ENCODE measurements around the gene TNFRSF4.

TNFRSF4 gene

GRCh38 chr1:1173061-1173792 lies 40.7 kb downstream of the TNFRSF4 start:
- Histone ChIP-seq H3K9me3 (no peaks in the 10 kb centered on the region), H3K4me3 (no peak overlapping the region), H3K27me3 (peaks cover 0 to 90% of the 10 kb centered on the region in 2 donors), H3K27ac (no peak overlapping the region), H3K4me1 (peaks cover 0 to 9% (median 0%) of the 10 kb centered on the region in 4 donors), H3K36me3 (no peaks in the 10 kb centered on the region)
- no peak for TF ChIP-seq CTCF (IDR thresholded peaks at IDR 0.05)
- intact Hi-C loops (cut with DNase I; ENCODE audit: low total_unique reads) = no loop called here
- DNase-seq = peak in 1 of 2 donors; percentile 46

GRCh38 chr1:1171546-1172340 lies 42.2 kb downstream of the TNFRSF4 start:
- H3K27ac ChIP-seq = no peak overlapping the region
- no peaks in the 10 kb centered on the region for H3K36me3 ChIP-seq
- no peaks in the 10 kb centered on the region for H3K9me3 ChIP-seq
- intact Hi-C loops (cut with DNase I; ENCODE audit: low total_unique reads) = no loop called here
- no peak overlapping the region for H3K4me3 ChIP-seq
- peak in 1 of 2 donors; percentile 44 for DNase-seq
- H3K27me3 ChIP-seq = peaks cover 0 to 91% of the 10 kb centered on the region in 2 donors
- no peak for TF ChIP-seq CTCF (IDR thresholded peaks at IDR 0.05)
- peaks cover 0 to 9% (median 0%) of the 10 kb centered on the region in 4 donors for H3K4me1 ChIP-seq

GRCh38 chr1:1171161-1171545 lies 42.8 kb downstream of the TNFRSF4 start:
- Histone ChIP-seq H3K27ac (no peak overlapping the region), H3K4me3 (no peak overlapping the region), H3K36me3 (no peaks in the 10 kb centered on the region), H3K9me3 (no peaks in the 10 kb centered on the region), H3K27me3 (peaks cover 0 to 91% of the 10 kb centered on the region in 2 donors), H3K4me1 (peaks cover 0 to 5% (median 0%) of the 10 kb centered on the region in 4 donors)
- TF ChIP-seq CTCF (IDR thresholded peaks at IDR 0.05) = no peak
- intact Hi-C loops (cut with DNase I; ENCODE audit: low total_unique reads) = no loop called here
- DNase-seq = peak in 1 of 2 donors; percentile 47

- intact Hi-C loops (cut with DNase I; ENCODE audit: low total_unique reads) = no loop called here
- Histone ChIP-seq H3K4me1 (peaks cover 0 to 5% (median 0%) of the 10 kb centered on the region in 4 donors), H3K27ac (no peak overlapping the region), H3K36me3 (no peaks in the 10 kb centered on the region), H3K27me3 (peaks cover 0 to 91% of the 10 kb centered on the region in 2 donors), H3K4me3 (no peak overlapping the region), H3K9me3 (no peaks in the 10 kb centered on the region)
- TF ChIP-seq CTCF (IDR thresholded peaks at IDR 0.05) = no peak
- peak in 1 of 2 donors; percentile 44 for DNase-seq
These were observed 43.5 kb downstream of the TNFRSF4 start for GRCh38 chr1:1170215-1171091.

- Histone ChIP-seq H3K27me3 (peaks cover 0 to 96% of the 10 kb centered on the region in 2 donors), H3K4me1 (peaks cover 0 to 5% (median 0%) of the 10 kb centered on the region in 4 donors)
- DNase-seq = no peak
These were observed 44.3 kb downstream of the TNFRSF4 start for GRCh38 chr1:1169429-1170214.

More at GRCh38 chr1:1169429-1170214, 44.3 kb downstream of the TNFRSF4 start:
- no peaks in the 10 kb centered on the region for H3K9me3 ChIP-seq
- intact Hi-C loops (cut with DNase I; ENCODE audit: low total_unique reads) = no loop called here
- no peaks in the 10 kb centered on the region for H3K36me3 ChIP-seq
- no peak overlapping the region for H3K27ac ChIP-seq
- H3K4me3 ChIP-seq = no peak overlapping the region
- no peak for TF ChIP-seq CTCF (IDR thresholded peaks at IDR 0.05)

Data from tibial artery (tissue), 4 donors.